H9 (cell line): Measurements from ENCODE around the gene ANO3. TPM values are rescaled to one million over a fixed set of nuclear protein-coding genes. Genes with fewer than 3 reads are reported as not detected.

Experiments used
- DNase-seq: peaks from one replicate; pipeline ENCODE4 v3.0.0-alpha.2; 2017
- H2AFZ ChIP-seq: one replicate; pipeline ENCODE4 v1.6.1; 2013; ENCODE audit warnings: mild to moderate bottlenecking, low read length, control low read depth, moderate library complexity
- H2AK5ac ChIP-seq: 2 replicates; pipeline ENCODE4 v1.6.1; 2013; ENCODE audit warnings: low read length, control low read depth, mixed read lengths; ENCODE audit not compliant: insufficient read length
- H2BK120ac ChIP-seq: one replicate; pipeline ENCODE4 v1.6.1; 2013; ENCODE audit warnings: low read depth, mild to moderate bottlenecking, low read length, control low read depth, inconsistent platforms; ENCODE audit not compliant: poor library complexity, severe bottlenecking
- H2BK12ac ChIP-seq: 2 replicates; pipeline ENCODE4 v1.6.1; 2013; ENCODE audit warnings: low read length, control low read depth, mixed read lengths, low read depth; ENCODE audit not compliant: insufficient read length
- H2BK15ac ChIP-seq: 2 replicates; pipeline ENCODE4 v1.6.1; 2013; ENCODE audit warnings: low read depth, low read length, control low read depth
- H2BK20ac ChIP-seq: one replicate; pipeline ENCODE4 v1.6.1; 2013; ENCODE audit warnings: low read depth, mild to moderate bottlenecking, low read length, control low read depth, inconsistent platforms; ENCODE audit not compliant: poor library complexity, severe bottlenecking
- H2BK5ac ChIP-seq: 2 replicates; pipeline ENCODE4 v1.6.1; 2013; ENCODE audit warnings: low read length, control low read depth, mixed read lengths; ENCODE audit not compliant: insufficient read length
- H3K14ac ChIP-seq: 2 replicates; pipeline ENCODE4 v1.6.1; 2013; ENCODE audit warnings: low read length, control low read depth; ENCODE audit not compliant: insufficient read depth
- H3K18ac ChIP-seq: 2 replicates; pipeline ENCODE4 v1.6.1; 2013; ENCODE audit warnings: low read depth, mild to moderate bottlenecking, mixed read lengths, low read length, control low read depth; ENCODE audit not compliant: insufficient read length
- H3K23ac ChIP-seq: 2 replicates; pipeline ENCODE4 v1.6.1; 2013; ENCODE audit warnings: low read length, control low read depth, mixed read lengths, low read depth; ENCODE audit not compliant: insufficient read length
- H3K23me2 ChIP-seq: 2 replicates; pipeline ENCODE4 v1.6.1; 2013; ENCODE audit warnings: low read depth, mild to moderate bottlenecking, mixed read lengths, low read length, control low read depth; ENCODE audit not compliant: insufficient read length, poor library complexity, severe bottlenecking
- H3K27ac ChIP-seq: 2 replicates; pipeline ENCODE4 v1.5.1; 2013; ENCODE audit warnings: low read length, control low read depth, mixed read lengths, low read depth; ENCODE audit not compliant: insufficient read length
- H3K27me3 ChIP-seq: 2 replicates; pipeline ENCODE4 v1.6.1; 2013; ENCODE audit warnings: low read length, control low read depth, inconsistent platforms; ENCODE audit not compliant: insufficient read depth
- H3K4ac ChIP-seq: 2 replicates; pipeline ENCODE4 v1.6.1; 2013; ENCODE audit warnings: low read depth, mild to moderate bottlenecking, control low read depth, inconsistent platforms, low read length, moderate library complexity
- H3K4me1 ChIP-seq: 2 replicates; pipeline ENCODE4 v1.6.1; 2013; ENCODE audit warnings: low read length, control low read depth, inconsistent platforms; ENCODE audit not compliant: insufficient read depth
- H3K4me2 ChIP-seq: 2 replicates; pipeline ENCODE4 v1.6.1; 2013; ENCODE audit warnings: low read length, control low read depth, mixed read lengths; ENCODE audit not compliant: insufficient read length, insufficient read depth
- H3K56ac ChIP-seq: 2 replicates; pipeline ENCODE4 v1.6.1; 2013; ENCODE audit warnings: low read depth, mild to moderate bottlenecking, mixed read lengths, low read length, control low read depth; ENCODE audit not compliant: insufficient read length
- H3K79me1 ChIP-seq: 2 replicates; pipeline ENCODE4 v1.6.1; 2013; ENCODE audit warnings: low read depth, mild to moderate bottlenecking, moderate library complexity, low read length, control low read depth, inconsistent platforms; ENCODE audit not compliant: insufficient read depth, poor library complexity, severe bottlenecking
- H3K79me2 ChIP-seq: 2 replicates; pipeline ENCODE4 v1.6.1; 2013; ENCODE audit warnings: low read length, control low read depth, inconsistent platforms; ENCODE audit not compliant: insufficient read depth
- H3K9ac ChIP-seq: 2 replicates; pipeline ENCODE4 v1.6.1; 2013; ENCODE audit warnings: low read length, control low read depth, mixed read lengths; ENCODE audit not compliant: insufficient read length; ENCODE audit errors: extremely low read depth
- H3K9me3 ChIP-seq: one replicate; pipeline ENCODE4 v1.6.1; 2013; ENCODE audit warnings: low read depth, low read length, inconsistent platforms; ENCODE audit not compliant: control insufficient read depth
- H3T11ph ChIP-seq: one replicate; pipeline ENCODE4 v1.6.1; 2013; ENCODE audit warnings: mild to moderate bottlenecking, low read length, control low read depth, inconsistent platforms
- H4K20me1 ChIP-seq: one replicate; pipeline ENCODE4 v1.6.1; 2013; ENCODE audit not compliant: control insufficient read depth, insufficient read length, insufficient read depth
- H4K5ac ChIP-seq: 2 replicates; pipeline ENCODE4 v1.6.1; 2013; ENCODE audit warnings: low read depth, mild to moderate bottlenecking, mixed read lengths, low read length, control low read depth; ENCODE audit not compliant: insufficient read length
- H4K8ac ChIP-seq: replicated peaks from 2 replicates; pipeline ENCODE4 v1.6.1; 2013; ENCODE audit warnings: low read length, control low read depth, mixed read lengths, low read depth; ENCODE audit not compliant: insufficient read length
- H4K91ac ChIP-seq: 2 replicates; pipeline ENCODE4 v1.6.1; 2013; ENCODE audit warnings: low read depth, mild to moderate bottlenecking, moderate library complexity, mixed read lengths, low read length, control low read depth; ENCODE audit not compliant: insufficient read length
- H3K27ac Mint-ChIP-seq, 3 experiments: 2 replicates in 2 of 3; 3 replicates in 1 of 3; pipeline ENCODE4 v1.8.0; 2020 to 2021; ENCODE audit warnings: mixed read lengths in 3 of 3, mild to moderate bottlenecking in 1 of 3, moderate library complexity in 1 of 3
- H3K27me3 Mint-ChIP-seq: 2 replicates; pipeline ENCODE4 v1.8.0; 2021; ENCODE audit warnings: low read depth, mild to moderate bottlenecking, moderate library complexity, mixed read lengths
- H3K36me3 Mint-ChIP-seq, 3 experiments: 2 replicates in 2 of 3; 3 replicates in 1 of 3; pipeline ENCODE4 v1.8.0; 2020 to 2021; ENCODE audit warnings: low read depth in 3 of 3, mixed read lengths in 3 of 3; ENCODE audit not compliant: insufficient read depth in 1 of 3
- H3K4me1 Mint-ChIP-seq, 2 experiments: 2 replicates each; pipeline ENCODE4 v1.8.0; 2020; ENCODE audit warnings: mixed read lengths in 2 of 2
- H3K4me3 Mint-ChIP-seq, 2 experiments: 2 replicates in 1 of 2; 3 replicates in 1 of 2; pipeline ENCODE4 v1.8.0; 2020 to 2021; ENCODE audit warnings: mild to moderate bottlenecking in 2 of 2, mixed read lengths in 2 of 2, moderate library complexity in 1 of 2
- H3K9me3 Mint-ChIP-seq, 2 experiments: 2 replicates in 1 of 2; 3 replicates in 1 of 2; pipeline ENCODE4 v1.8.0; 2020; ENCODE audit warnings: mild to moderate bottlenecking in 2 of 2, mixed read lengths in 2 of 2, moderate library complexity in 1 of 2
- WGBS: extraction: QIAGEN DNeasy Blood & Tissue Kit; methylation state at CpG from one replicate; pipeline ENCODE4 v1.1.7; 2013; ENCODE audit warnings: missing lambda C conversion rate, low lambda C conversion rate, mixed read lengths; ENCODE audit not compliant: insufficient read length; ENCODE audit errors: extremely low coverage; 5-methylcytosine and 5-hydroxymethylcytosine counted together
- total RNA-seq: library from RNA; stranded (reverse); gene quantifications from 2 replicates; pipeline ENCODE4 v1.2.1, GENCODE V29; 2021
- TF ChIP-seq, protein P1 (sequence below): fragments of 200-600 bp; sonication (generic); conservative IDR thresholded peaks from 3 replicates; pipeline ENCODE4 v1.8.0; 2021; ENCODE audit warnings: antibody characterized with exemption, mild to moderate bottlenecking

The ANO3 gene
- total RNA-seq, 1 experiment from 2014 or later = not detected

DNA sequence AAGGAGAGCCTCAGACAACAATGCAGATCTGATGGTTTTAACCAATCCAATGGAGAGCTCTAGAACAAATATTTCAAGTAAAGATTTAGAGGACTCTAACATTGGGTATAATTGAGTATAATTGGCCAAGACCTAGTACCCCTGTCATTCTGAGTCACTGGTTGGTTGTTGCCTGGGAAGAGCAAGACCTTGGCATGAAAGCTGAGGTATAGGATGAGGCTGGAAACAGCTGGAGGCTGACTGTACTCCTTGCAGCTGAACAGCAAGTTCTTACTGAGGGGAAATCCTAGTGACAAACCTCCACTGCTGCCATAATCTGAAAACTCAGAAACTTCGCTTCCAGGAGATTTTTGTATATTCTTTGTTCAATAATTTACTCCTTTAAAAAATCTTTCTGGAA, 294.4 kb downstream of the ANO3 start:
- no peak overlapping the region for H3K4ac ChIP-seq
- no peak overlapping the region for H3K23ac ChIP-seq
- H3K9me3 ChIP-seq = no peaks in the 10 kb centered on the region
- no peaks in the 10 kb centered on the region for H3K4me1 ChIP-seq
- H2BK15ac ChIP-seq = no peak overlapping the region
- no peak overlapping the region for H2AK5ac ChIP-seq
- no peak overlapping the region for H2BK20ac ChIP-seq
- no peak overlapping the region for H4K91ac ChIP-seq
- Mint-ChIP-seq H3K9me3 (no peaks in the 10 kb centered on the region), H3K36me3 (no peaks in the 10 kb centered on the region), H3K27me3 (no peaks in the 10 kb centered on the region), H3K27ac (no peak overlapping the region), H3K4me1 (no peaks in the 10 kb centered on the region), H3K4me3 (no peak overlapping the region)
- no peak overlapping the region for H3K14ac ChIP-seq
- no peak overlapping the region for H3K27ac ChIP-seq
- H3K56ac ChIP-seq = no peak overlapping the region
- no peaks in the 10 kb centered on the region for H3K79me1 ChIP-seq
- no peak overlapping the region for H4K8ac ChIP-seq
- no peak overlapping the region for H3K9ac ChIP-seq
- no peaks in the 10 kb centered on the region for H3K79me2 ChIP-seq
- TF ChIP-seq, protein P1, sequence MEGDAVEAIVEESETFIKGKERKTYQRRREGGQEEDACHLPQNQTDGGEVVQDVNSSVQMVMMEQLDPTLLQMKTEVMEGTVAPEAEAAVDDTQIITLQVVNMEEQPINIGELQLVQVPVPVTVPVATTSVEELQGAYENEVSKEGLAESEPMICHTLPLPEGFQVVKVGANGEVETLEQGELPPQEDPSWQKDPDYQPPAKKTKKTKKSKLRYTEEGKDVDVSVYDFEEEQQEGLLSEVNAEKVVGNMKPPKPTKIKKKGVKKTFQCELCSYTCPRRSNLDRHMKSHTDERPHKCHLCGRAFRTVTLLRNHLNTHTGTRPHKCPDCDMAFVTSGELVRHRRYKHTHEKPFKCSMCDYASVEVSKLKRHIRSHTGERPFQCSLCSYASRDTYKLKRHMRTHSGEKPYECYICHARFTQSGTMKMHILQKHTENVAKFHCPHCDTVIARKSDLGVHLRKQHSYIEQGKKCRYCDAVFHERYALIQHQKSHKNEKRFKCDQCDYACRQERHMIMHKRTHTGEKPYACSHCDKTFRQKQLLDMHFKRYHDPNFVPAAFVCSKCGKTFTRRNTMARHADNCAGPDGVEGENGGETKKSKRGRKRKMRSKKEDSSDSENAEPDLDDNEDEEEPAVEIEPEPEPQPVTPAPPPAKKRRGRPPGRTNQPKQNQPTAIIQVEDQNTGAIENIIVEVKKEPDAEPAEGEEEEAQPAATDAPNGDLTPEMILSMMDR = no peak
- no peaks in the 10 kb centered on the region for H3K23me2 ChIP-seq
- H4K20me1 ChIP-seq = no peaks in the 10 kb centered on the region
- H2AFZ ChIP-seq = no peak overlapping the region
- no peak overlapping the region for H4K5ac ChIP-seq
- no peak overlapping the region for H3K4me2 ChIP-seq
- no peaks in the 10 kb centered on the region for H3K27me3 ChIP-seq
- WGBS = no CpG with 5 or more reads among the region's 1 CpG
- no peak overlapping the region for H3T11ph ChIP-seq
- H2BK120ac ChIP-seq = no peak overlapping the region
- no peak overlapping the region for H3K18ac ChIP-seq
- H2BK12ac ChIP-seq = no peak overlapping the region
- DNase-seq = no peak
- H2BK5ac ChIP-seq = no peak overlapping the region
